ENCODE results near the gene ACOXL.

Gene ACOXL

DNA sequence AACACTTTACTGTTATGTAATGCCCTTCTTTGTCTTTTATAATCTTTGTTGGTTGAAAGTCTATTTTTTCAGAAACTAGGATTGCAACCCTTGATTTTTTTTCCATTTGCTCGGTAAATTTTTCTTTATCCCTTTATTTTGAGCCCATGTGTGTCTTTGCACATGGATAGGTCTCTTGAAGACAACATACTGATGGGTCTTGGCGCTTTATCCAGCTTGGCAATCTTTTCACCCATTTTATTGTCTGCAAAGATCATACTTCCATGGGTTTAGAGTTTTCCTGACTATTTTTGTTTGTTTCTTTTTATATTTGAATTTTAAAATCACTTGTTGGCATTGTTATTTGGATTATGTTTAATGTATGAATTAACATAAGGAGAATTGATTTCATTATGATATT lies 27.0 kb downstream of the ACOXL start:
- DNase-seq = no peak

DNA sequence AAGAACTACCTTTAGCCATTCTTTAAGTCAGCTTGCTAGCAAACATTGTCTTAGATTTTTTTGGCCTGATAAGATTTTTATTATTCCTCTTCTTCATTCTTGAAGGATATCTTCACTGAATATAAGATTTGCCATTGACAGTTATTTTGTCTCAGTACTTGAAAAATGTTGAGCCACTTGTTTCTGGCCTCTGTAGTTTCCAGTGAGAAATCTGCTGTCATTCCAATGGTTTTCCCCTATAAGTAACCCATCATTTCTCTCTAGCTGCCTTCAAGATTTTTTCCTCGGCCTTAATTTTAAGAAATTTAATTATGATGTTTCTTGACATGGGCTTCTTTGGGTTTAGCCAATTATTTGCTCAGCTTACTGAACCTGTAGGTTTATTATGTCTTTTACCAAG lies 32.6 kb downstream of the ACOXL start:
- DNase-seq = no peak

DNA sequence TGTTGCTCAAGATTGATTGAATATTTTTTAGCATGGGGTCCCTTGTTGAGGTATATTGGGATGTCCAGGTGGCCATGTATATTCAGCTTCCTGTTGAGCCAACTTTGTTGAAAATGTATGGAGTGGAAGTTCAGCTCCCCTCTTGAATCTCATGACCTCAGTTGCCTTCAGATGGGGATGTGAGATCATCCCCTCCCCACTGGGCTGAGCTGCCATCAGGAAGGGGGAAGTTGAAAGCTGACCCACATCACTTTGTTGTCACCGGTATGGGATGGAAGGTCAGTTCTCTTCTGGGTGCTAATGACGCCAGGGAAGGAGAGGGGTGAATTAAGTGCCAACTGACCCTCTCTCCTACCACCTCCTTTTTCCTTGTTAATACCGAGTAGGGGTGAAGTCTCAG lies 33.9 kb downstream of the ACOXL start:
- DNase-seq = no peak

DNA sequence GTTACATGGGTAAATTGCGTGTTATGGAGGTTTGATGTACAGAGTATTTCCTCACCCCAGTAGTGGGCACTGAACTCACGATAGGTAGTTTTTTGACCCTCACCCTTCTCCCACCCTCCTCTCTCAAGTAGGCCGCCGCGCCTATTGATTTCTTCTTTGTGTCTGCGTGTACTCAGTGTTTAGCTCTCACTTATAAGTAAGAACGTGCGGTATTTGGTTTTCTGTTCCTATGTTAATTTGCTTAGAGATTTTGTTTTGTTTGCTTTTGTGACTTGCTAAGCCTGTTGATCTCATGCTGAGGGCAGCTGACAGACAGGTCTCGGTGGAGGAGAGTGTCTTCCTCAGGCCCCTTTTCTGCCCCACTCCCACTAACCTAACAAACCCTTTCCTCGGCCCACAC lies 36.2 kb downstream of the ACOXL start:
- DNase-seq = peak; percentile 75

DNA sequence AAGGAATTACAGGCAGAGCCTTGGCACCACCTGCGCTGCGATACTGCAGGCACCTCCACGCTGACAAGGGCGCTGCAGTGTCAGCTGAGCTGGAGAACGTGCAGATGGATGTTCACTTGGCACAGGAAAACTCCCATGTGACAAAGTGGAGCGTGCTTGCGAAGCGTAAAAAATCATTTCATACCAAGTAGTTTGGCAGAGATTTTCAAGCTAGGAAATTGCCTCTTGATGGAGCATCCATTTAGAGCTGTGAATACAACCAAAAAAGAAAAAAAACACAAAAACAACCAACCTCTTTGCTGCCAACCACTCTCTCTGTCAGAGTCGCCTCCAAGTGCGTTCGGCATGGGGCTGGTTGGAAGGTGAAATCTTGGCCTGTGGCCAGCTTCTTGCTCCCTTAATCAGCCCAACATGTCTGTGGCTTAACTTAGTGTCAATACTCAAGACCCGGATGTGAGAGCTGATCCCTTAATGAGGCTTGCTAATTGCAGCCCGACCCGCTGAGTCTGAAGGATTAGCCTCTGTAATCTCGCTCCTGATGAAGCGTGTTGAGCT lies 38.1 kb downstream of the ACOXL start:
- peak; percentile 83 for DNase-seq

DNA sequence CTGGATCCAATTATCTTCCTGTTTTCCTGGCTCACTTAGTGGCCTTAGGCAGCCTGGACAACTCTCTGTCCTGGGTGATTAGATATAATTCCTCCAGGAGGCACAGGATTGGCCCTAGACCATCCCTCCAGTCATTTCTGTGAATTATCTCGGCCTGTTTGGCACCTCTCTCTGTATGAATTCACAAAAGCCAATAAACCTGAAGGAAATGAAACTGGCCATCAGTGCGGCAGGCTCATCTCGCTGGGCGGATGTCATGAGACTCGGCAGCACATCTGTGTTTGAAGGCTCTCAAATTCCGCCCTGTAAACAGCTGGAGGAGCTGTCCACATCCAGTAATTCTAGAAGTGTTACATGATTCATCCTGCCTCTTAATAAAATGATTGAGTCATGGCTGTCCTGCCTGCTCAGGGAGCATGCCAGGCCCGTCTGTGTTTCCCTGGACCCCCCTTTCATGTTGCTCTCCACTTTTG lies 38.6 kb downstream of the ACOXL start:
- DNase-seq = peak; percentile 83

DNA sequence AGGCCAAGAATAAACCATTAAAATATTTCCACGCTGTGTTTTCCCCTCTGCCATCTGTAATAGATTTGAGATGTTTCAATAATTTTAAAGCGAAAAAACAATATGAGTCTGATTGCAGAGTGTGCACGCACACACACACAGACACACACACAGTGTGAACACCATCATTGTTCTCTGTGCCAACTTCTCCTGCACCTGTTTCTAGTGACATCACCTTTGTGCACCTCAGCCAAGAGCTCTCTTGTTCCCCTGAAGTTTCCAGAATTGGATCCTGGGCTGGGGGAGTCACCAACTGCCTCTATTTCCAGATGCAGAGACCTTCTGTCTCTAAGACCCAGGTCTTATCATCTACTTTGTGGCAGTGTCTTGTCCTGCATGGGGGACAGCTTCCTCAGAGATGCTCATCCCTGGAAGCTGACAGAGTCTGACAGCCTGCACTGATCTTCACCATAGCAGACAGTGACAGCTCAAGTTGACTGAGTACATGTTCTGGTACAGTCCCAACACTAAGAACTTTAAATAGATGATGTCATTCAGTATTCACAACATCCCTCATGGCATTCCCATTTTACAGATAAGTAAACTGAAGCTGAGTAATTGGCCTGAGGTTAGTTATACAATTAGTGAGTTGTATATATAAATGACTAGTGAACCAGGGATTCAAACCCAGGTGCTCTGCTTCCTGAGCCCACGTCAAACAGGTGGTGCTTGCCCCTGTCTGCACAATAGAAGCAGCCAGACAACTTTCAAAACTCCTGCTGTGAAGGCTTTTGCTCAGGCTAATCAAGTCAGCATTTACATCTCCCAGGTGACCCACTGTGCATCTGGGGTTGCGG lies 39.4 kb downstream of the ACOXL start:
- no peak for DNase-seq

DNA sequence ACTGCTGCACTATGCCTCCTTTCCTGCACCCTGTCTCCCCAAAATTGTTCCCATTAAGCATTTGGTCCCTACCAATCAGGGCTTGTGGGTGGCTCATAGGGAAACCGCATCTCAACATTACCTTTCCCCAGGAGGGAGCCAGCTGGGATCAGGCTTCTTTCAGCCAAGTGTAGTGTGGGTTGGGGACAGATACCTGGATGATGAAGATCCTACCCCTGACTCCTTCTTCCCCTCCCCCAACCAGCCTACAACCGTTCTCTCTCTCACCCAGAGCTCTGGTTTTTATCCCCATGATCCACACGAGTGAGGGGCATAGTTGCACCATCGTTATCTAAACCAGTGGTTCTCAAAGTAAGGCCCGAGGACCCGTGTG lies 40.0 kb downstream of the ACOXL start:
- no peak for DNase-seq

DNA sequence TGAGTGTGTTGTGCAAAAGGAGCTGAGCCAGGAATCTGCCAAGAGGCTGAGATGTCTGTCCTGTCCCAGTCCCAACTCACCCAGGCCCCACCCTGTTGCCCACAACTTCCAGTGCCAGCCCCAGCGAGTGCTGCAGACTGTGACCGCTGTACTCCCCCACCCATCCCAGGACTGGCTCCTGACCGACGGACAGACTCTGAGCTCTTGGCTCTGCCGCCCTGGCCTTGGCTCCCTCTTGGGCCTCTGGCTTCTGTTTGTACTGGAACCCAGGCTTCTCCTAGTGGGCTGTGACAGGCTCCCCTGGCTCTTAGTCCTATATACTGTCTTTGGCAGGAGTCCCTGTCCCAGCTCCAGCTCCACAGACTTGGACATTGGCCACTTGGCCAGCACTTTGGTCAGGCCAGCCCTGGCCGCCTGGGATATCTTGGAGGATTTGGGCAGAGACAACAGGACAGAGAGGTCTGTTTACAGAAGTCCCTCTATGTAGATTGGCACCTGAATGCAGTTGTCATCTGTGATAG lies 41.1 kb downstream of the ACOXL start:
- DNase-seq = no peak

DNA sequence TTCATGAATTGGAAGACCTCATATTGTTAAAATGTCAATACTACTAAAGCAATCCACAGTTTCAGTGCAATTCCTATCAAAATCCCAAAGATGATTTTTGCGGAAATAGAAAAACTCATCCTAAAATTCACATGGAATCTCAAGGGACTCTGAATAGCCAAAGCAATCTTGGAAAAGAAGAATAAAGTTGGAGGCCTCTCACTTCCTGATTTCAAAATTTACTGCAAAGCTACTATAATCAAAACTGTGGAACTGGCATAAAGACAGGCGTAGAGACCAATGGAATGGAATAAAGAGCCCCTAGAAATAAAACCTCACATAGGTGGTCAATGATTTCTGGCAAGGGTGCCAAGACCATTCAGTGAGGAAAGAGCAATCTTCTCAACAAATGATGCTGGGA lies 42.3 kb downstream of the ACOXL start:
- no peak for DNase-seq

DNA sequence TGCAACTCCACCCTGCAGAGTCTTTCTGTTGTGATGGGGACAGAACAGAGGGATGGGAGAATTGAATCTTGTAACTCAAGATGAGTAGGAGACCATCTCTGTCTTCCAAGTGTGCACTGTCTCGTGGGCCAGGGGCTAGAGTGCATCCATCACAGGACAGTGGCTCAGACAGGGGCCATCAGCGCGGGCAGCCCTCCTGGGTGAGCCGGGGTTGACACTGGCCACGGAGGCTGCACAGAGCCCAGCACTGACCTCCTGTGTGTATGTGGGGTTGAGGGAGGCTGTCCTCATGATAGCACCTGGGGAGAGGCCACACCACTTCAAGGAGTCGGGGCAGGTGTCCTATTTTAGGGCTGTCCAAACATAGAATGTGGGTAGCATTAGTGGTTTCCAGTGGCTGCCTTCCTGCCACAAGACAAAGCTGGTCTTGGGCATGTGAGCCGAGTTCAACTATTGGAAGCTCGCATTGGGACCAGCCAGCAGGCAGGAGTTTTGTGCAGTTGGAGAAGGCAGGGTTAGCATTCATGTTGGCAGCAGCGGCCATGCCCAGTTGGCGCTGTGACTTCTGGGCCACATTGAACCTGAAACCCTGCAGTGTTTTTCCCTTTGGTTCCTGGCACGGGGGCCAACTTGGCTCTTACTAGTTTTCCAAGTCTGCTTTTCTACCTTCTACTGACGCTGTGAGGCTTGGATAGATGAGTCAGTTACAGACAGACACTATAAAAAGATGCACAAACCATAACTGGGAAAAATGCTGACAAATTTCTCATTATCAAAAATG lies 45.3 kb downstream of the ACOXL start:
- DNase-seq = no peak

DNA sequence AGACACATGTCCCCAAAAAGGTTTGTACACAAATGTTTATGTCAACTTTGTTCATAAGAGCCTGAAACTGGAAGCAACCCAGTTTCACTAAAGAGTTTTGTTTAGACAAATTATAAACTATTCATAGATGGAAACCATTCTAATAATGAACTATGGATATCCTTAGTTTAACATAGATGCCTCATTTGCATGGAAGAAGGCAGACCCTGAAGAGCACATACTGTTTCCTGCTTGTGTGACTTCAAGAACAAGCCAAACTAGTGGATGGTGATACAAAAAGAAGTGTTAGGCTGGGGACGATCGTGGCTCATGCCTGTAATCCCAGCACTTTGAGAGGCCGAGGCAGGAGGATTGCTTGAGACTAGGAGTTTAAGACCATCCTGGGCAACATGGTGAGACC lies 48.1 kb downstream of the ACOXL start:
- no peak for DNase-seq

DNA sequence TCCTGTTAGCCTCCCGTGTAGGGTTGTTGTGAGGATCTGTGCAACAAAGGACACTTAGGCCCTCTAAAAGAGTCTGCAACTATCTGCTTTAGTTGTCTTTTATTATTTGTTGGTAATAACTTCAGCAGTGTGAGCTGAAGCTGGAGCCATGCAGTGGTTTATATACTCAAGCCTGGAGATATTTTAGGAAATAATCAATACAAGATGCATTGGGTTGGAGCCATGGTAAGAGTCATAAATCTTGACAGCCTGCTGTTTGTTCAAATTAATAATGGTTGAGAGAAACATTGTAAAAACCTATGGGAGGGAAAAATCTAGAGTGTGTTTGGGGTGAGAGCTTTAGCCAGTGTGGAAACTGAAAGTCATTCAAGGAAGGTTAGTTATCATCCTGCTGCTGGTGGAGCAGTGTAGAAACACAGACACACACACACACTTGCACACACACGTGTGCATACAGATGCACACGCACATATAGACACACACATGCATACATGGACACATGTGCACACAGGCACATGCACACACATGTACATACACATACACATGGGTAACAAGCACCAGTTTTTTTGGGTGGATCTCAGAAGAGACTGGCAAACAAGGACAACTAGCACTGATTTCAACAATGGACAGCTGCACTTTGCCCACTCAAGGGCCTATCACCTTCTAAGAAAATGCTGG lies 51.0 kb downstream of the ACOXL start:
- DNase-seq = no peak

DNA sequence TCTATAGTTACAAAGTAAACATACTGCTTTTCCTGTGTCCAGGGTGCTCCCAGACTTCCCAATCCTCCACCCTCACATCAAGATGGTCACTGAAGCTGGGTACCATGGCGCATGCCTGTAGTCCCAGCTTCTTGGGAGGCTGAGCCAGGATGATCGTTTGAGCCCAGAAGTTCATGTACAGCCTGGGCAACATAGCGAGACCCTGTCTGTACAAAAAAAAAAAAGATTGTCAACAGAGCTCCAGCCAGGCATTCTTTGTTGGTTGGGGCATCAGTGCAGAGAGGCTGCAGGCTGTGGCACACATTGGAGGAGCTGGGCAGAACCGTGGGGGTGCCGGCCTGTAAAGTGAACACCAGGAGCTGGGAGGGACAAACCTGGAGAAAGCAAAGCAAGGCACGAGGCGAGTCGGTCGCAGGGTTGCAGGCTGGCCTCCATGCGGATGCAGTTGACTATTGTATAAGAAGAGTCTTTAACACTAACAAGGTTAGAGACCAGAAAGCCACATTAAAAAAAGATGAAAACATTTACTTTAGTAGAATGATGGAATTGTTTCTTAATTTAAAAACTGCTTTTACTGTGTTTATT lies 51.8 kb downstream of the ACOXL start:
- DNase-seq = no peak

DNA sequence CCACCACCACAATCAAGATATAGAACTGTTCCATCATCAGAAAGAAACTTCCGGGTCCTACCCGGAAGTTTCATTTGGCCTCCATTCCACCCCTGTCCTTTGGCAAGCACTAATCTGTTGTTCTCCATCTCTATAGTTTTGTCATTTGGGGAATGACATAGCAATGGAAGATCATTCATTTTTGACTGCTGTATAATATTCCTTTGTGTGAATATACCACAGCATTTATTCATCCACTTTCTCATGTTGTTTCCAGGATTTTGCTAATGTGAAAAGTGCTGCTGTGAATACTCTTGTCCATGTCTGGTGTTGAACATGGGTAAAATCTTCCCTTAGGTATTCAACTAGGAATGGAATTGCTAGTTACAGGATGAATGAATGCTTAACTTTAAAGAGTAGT lies 53.1 kb downstream of the ACOXL start:
- no peak for DNase-seq

DNA sequence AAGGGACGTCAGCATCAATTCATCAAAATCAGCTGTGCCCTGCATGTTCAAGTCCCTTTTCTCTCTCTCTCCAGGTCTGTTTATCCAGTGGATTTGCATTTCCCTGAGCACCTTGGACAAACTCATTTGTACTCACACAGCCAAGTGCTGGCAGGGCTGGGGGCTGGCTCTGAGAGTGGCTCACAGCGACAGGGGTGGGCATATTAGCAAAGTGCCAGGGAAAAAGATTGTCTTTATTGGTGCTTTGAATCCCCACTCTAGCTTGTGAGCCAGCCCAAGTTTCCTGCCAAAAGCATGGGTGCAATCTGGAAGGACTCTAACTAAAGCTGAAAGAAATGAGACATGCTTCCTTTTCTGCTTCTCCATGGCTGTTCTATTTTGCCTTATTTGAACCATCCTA lies 56.6 kb downstream of the ACOXL start:
- DNase-seq = no peak

DNA sequence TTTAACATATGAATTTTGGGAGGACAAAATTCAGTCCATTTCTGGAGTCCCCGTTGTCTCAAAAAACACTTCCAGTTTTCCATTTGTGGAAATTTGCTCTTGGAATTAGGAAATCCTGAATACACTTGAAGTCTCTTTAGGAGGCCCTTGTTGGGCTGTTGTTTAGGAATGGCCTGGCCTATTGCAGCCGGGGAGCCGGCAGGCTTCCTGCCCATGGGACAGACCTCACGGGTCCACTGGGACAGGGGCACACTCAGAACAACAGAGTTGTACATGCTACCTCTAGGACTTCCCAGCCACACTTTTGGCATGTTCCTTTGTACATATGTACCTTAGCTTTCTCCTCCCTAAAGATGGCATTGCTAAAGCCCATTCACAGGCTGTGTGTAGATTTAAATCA lies 57.3 kb downstream of the ACOXL start:
- DNase-seq = no peak

DNA sequence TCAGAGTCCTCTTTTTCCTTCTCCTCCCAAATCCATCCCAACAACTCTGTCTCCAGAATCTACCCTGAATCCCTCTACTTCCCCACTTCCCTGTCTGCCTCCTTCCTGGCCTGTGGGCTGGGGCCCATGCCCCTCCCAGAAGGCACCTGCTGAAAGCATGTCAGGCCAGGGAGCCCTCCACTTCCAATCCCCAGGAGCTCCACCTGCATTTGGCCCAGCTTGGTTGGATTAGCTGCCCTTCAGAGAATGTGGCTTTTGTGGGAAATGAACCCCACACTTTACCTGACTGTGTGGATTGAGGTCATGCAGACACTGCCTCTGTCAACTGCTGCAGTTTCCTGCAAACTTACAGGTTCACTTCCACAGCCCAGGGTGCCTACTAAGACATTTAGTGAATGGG lies 58.5 kb downstream of the ACOXL start:
- DNase-seq = no peak

DNA sequence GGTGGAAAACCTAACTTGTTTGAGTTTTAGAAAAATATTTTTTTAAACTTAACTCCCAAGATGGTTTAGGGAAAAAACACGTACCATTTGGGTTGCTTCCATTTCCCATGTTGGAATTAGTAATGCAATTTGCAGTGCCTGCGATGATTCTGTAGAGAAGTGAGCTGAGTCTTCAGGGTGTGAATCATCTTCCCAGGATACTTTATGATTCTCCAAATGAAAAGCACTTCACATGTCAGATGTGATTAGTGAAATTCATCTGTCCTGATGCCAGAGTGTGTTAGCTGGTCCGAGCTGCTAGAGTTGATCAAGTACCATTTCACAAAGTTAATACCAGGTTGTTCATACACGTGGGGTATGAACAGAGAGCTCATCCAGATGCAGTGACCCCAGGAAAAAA lies 59.1 kb downstream of the ACOXL start:
- DNase-seq = no peak

DNA sequence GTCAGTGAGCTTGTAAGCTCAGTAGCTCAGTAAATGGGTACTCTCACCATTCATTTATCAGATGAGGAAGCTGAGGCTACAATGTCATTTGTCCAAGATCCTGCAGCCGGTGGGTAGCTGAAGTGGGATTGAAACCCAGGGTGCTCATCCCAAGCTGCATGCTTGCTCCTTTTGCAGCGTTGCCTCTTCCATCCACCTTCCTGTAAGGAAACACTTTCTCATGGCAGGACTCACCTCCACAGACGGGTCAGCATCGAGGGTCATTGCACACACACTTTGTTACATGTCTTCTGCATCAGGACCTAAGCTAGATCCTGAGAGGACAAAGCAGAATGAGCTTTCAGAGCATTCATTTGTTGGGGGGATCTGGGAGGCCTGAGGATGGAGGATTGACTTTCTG lies 60.7 kb downstream of the ACOXL start:
- DNase-seq = no peak

DNA sequence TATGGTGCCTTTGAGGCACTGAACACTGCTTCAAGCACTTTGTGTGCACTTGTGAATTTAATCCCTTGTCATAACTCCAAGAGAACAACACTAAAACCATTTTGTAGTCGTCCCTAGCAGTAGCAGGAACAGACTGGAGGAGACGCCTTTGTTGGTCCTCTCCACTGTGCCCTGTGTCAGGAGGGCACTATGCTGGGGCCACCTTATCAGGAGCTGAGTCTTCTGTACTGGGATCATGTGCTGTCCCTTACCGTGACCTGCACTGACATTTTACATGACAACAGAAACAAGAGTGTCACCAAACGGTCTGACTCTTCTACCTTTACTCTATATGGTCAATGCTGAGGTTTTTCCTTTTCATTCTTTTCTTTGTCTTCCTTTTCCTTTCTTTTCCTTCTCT lies 62.0 kb downstream of the ACOXL start:
- no peak for DNase-seq

DNA sequence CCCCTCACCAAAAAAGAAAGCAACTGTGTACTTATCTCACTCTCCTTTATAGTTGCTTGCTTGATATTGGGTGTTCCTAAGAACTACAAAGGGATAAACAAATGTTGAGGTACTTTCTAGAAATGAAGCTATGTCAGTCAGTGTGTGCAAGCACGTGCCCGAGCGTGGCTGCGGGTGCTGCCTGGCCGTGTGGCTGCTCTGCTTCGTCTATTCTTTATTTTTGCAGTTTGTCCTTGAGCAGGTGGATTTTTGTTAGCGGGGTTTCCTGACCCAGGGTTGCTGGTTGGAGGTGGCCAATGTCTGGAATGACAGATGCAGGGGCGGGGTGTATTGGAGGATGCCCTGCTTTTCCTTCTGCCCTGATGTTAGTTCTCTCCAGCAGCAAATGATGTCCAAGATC lies 62.6 kb downstream of the ACOXL start:
- no peak for DNase-seq
